Hematopoietic multipotent progenitor cell treated with erythropoietin and hydrocortisone succinate and interleukin-3 and kit ligand, for 4 days (in vitro differentiated cells): ENCODE data around the gene PPM1F.
"Not testable (repeated sequence)": the region's sequence is repeated elsewhere in the genome, so short reads cannot be mapped to it uniquely, and the experiment has no call there.

Experiments
- DNase-seq: peaks from one replicate; pipeline ENCODE4 v3.0.0-alpha.2; 2015

The PPM1F gene

DNA sequence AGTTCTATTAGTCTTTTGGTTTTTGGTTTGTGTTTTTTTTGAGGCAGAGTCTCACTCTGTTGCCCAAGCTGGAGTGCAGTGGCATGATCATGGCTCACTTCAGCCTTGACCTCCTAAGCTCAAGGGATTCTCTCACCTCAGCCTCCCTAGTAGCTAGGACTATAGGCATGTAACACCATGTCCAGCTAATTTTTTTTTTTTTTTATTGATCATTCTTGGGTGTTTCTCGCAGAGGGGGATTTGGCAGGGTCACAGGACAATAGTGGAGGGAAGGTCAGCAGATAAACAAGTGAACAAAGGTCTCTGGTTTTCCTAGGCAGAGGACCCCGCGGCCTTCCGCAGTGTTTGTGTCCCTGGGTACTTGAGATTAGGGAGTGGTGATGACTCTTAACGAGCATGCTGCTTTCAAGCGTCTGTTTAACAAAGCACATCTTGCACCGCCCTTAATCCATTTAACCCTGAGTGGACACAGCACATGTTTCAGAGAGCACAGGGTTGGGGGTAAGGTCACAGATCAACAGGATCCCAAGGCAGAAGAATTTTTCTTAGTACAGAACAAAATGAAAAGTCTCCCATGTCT, 69.8 kb downstream of the PPM1F start:
- DNase-seq = not testable (repeated sequence)

DNA sequence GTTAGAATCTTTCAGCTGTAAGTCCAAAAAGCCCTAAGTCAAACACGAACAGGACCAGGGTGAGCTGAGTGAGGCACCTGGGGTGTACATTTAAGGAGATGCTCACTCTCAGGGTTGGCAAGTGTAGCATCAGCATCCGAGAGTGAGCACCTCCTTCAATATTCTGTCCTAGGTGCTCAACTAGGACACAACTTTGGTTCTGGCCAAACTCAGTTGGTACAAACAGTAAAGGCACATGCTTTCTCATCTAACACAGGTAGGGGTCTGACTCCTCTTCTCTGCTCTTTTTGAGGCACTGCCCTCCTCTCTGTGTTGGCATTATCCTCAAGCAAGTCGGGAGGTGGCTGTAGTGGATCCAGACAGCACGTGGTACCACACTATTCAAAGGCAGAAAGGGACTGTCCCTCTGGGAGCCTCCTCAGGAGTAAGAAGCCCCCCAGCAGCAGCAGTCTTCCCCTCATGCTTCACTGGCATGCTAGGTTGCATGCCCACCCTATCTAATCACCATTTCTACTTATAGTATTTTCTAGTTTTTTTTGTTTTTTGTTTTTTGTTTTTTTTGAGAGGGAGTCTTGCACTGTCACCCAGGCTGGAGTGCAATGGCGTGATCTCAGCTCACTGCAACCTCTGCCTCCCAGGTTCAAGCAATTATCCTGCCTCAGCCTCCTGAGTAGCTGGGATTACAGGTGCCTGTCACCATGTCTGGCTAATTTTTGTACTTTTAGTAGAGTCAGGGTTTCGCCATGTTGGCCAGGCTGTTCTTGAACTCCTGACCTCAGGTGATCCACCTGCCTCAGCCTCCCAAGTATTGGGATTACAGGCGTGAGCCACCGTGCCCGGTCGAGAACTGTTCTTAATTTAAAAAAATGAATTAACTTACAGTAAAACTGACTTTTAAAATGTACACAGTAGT, 70.6 kb downstream of the PPM1F start:
- no peak for DNase-seq

DNA sequence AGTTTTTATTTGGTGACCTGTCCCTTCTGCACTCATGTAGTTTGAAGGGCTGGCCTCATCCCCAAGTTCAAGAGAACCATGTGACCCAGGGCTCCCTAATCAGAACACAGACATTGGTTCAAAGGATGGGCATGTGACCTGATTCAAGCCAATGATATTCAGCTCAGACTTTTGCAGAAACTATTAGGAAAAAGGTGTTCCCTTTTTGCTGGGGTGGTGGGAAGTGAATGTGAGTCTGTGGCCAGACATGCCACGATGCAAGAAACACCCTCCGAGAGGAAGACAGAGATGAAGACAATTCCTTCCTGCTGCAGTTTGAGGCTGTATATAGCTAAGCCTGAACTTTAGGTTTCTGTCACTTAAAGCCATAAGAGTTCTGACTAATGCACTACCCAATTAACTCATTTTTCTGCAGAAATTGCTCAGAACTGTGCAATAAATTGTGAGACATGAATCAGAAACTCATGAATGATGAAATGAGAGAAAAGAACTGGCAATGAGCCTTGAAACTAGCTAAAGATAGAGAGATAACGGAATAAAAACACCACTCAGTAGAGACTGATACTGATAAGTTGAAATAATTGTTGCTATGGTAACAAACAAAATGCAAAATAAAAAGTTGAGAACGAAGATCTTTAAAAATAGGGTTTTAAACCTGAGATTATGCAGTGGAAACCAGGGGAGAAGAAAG, 76.0 kb downstream of the PPM1F start:
- DNase-seq = peak; percentile 56

DNA sequence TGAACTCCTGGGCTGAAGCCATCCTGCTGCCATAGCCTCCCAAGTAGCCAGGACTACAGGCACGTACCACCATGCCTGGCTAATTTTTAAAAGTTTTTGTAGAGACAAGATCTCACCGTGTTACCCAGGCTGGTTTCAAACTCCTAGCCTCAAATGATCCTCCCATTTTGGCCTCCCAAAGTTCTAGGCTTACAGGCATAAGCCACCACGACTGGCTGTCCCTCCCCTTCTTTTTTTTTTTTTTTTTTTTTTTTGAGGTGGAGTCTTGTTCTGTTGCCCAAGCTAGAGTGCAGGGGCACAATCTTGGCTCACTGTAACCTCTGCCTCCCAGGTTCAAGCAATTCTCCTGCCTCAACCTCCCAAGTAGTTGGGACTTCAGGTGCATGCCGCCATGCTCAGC, 77.7 kb downstream of the PPM1F start:
- DNase-seq = not testable (repeated sequence)

DNA sequence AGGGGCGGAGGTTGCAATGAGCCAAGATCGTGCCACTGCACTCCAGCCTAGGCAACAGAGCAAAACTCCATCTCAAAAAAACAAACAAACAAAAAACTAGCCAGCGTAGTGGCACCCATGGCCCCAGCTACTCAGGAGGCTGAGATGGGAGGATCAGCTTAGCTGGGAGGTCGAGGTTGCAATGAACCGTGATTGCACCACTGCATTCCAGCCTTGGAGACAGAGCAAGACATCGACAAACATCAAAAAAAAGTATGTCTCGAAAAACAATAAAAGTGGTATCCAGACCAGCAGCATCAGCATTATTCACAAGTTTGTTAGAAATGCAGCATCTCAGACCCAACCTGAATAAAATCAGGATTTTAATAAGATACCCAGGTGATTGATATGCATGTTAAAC, 79.0 kb downstream of the PPM1F start:
- no peak for DNase-seq

DNA sequence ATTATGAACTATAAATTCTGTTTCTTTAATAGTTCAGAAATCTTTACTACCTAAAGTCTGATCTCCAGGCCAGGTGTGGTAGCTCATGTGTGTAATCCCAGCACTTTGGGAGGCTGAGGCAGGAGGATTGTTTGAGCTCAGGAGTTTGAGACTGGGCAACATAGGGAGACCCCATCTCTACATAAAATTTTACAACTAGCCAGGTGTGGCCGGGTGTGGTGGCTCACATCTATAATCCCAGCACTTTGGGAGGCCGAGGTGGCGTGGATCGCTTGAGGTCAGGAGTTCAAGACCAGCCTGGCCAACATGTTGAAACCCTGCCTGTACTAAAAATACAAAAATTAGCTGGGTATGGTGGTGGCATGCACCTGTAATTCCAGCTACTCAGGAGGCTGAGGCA, 79.9 kb downstream of the PPM1F start:
- DNase-seq = not testable (repeated sequence)
